GM19467 (cell line): ENCODE results near the gene VTI1A.
"Not testable (repeated sequence)": the region's sequence is repeated elsewhere in the genome, so short reads cannot be mapped to it uniquely, and the experiment has no call there.

Experiments
- ATAC-seq: cut with Tn5 transposase; IDR thresholded peaks from one replicate; pipeline ENCODE4 v1.9.1; 2021; ENCODE audit warnings: mild to moderate bottlenecking, moderate library complexity; ENCODE audit not compliant: unreplicated experiment

Gene VTI1A

DNA sequence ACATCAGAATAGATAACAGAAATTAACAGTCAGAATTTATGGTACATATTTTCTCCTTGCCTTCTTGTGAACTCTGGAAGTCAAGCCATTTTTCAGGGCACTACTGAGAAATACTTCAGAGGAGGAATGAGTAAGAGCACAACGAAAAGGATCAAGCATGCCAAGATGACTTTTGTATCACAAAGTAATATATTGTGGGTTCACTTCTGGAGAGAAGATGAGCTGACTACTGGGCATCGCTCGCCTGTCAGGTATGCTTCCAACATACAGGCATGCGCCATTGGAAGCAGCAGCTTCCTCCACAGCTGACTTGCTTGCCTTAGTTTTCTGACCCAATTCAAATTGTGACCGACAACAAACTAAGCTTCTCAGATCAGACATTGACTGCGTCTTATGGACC is 137.3 kb downstream of the VTI1A start:
- ATAC-seq, result no peak

DNA sequence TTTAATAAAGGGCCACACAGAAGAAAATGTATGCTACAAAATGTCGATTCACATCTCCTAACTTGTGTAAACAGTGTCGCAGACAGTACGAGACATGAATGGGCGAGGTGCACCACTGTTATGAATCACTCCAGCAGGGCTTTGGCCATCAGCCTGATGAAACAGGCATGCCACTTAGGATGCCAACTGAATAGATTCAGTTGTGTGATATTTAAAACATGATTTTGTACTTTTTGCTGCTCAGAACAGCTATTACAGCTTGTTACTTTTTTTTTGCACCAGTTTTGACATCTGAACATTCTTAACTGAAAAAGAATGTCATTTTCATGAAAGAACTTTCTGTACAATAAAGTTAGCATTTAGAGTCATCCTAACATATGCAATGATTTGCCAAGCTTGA is 138.1 kb downstream of the VTI1A start:
- no peak for ATAC-seq

DNA sequence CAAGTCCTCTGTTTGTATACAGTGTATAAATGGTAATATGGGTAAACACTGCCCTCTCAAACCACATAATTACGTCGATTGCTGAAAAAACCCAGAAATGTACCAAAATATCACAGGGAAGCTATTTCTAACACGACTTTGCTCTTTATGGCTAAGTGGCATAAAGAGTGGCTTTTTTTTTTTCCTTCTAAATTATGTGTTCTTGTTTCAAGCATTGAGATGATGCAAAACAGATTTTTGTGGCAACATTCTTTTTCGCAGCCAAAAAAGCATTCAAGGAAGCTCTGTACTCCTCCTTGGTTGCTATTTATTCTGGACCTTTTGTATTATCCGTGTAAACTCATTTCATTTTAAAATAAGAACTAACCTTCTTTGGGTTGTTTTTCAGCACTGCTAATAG is 138.9 kb downstream of the VTI1A start:
- no peak for ATAC-seq

DNA sequence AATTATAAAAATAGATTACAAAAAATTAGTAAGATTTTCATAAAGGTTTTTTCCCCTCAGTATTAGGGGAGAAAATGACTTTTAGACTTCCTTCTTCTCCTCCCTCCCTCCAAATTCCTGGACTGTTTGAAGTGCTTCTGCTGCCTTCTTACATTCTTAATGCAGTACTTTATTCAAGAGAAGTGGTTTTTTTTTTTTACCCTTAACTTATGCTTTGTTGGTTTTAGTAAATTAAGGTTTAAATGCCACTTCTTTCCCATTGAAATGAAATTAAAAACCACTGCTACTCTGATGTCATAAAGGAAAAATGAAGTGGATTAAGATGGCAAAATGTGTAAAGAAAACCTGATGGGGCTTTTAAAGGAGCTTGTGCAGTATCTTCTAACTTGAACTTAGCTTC is 140.7 kb downstream of the VTI1A start:
- ATAC-seq, result no peak

DNA sequence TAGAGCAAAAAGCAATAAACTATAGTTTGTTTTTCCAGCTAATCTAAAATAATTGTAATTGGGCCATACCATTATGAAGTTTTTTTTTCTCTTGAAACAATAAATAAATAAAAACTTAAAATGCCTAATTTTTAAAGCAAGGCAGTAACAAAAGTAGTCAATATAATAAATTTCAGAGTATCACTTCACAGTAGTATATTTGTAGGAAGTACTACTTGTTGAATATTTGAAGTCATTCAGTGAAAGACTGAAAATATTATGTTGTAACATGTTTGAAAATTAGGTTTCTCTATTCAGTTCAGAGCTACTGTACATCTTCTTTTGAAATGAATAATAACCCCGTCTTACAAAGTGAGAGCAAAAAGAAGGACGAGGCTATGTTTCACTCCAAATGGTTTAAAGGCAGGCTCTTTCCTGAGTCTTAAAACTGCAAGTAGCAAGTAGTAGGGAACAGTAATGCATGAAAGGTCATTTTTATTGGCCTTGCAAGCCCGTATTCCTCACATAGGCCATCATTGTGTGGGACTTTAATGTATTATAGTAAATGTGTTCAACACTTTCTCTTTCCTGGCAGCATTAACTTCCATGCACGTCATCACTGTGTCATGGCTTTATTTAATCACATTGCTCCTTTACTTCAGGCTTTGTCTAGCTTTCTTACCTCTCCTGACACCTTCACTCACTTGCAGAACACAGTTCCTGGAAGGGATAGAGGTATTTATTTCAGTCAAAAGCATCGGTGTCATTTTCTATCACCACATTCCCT is 141.4 kb downstream of the VTI1A start:
- no peak for ATAC-seq

DNA sequence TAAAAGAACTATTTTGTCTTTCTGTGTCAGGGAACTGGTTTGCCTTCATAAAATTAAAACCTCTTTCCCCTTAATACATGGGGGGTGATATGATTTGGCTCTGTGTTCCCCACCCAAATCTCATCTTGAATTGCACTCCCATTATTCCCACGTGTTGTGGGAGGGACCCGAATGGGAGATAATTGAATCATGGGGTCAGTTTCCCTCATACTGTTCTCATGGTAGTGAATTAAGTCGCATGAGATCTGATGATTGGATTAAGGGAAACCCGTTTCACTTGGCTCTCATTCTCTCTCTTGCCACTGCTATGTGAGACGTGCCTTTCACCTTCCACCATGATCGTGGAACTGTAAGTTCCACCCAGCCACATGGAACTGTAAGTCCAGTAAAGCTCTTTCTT is 142.1 kb downstream of the VTI1A start:
- no peak for ATAC-seq

DNA sequence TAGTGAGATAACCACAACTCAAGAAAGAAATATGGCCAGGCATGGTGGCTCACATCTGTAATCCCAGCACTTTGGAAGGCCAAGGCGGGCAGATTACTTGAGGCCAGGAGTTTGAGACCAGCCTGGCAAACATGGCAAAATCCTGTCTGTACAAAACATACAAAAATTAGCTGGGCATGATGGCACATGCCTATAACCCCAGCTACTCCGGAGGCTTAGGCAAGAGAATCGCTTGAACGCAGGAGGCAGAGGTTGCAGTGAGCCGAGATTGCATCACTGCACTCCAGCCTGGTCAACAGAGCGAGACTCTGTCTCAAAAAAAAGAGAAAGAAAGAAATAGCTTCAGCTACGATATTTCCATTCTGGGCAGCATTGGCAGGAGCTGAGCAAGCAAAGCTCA is 143.8 kb downstream of the VTI1A start:
- ATAC-seq, result not testable (repeated sequence)

DNA sequence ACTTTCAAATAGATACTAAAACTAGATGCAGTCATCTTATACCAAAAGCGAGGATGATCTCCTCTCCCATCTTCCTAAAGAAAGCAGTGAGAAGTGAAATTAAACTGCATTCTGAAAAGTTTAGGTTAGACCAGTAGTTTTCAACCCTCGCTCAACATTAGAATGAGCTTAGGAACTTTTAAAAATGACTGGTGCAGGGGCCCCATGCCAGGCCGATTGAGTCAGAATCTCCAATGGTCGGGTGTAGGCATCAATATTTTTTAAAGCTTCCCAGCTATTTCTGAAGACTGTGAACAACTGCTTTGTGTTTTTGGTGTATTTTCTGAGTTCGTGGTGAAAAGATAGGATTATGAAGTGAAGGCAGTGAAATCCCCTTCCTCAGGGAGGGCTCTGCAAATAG is 146.0 kb downstream of the VTI1A start:
- no peak for ATAC-seq

DNA sequence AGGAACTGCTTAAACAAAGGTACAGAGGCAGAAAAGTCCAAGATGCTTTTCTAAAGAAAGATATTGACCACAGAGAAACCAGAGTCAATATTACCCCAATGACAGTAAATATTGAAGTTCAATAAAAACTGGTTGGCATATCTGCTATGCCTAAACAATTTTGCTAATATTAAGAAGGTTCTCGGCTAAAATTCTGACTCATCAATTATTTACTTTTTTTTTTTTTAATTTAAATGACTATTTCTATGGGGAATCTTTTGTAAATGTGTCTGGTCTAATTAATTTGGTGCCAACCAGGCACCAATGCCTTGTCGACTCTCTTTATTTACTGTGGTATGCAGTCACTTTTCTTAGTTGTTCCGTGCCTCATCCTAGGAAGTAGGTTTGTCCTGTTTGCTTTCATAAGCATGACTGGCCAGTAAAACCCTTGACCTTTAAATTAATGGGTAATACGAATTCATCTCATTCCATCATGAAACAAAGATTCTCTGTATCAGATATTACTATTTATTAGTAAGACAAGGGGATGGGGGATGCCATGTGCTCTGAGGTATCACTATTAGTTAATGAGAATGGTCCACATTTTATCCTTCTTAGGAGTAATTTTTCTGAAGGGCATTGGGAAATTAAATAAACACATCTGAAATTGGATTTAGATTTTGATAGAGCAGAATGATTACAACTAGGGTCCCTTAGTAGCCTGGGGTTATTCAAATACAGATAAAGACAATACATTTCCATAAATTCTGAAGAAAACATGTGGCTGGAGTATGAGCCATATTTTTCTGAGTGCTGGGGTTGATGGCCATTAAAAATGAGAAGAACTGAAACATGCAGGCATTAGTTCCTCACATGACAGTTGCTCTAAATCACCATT is 154.4 kb downstream of the VTI1A start:
- ATAC-seq, result no peak

DNA sequence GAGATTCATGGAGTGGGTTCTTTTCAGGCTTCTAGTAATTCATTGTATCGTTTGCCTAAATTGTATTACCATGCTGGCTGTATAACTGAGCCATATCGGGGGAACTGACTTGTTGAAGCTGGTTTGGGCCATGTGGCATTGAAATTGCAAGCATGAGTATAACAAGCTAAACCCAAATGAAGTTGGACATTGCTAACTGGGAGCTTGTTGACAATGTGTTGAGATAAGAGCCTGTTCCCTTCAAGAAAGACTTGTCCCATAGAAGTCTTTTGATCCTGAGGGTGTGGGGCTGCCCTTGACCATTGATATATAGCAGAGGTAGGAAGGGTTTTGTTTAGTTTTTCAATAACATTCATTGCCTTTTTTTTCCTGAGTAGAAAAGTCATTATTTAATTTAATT is 156.0 kb downstream of the VTI1A start:
- no peak for ATAC-seq

DNA sequence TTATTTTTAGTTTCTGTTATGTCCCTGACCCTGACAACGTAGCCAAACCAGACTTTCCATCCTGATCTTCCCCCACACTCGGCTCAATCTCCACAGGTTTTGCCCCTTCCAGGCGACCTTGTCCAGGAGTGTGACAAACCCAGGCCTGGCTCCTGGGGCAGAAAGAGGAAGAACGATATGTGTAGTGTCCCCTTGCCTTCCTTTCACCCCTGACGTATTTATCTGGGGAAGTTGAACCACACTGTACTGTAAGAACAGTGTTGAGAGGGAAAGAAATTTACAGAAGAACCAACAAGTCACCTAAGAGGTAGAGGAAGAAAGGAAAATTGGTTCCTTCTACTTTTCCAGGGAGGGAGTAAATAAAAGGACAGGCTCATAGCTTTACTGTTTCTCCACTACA is 158.0 kb downstream of the VTI1A start:
- no peak for ATAC-seq

DNA sequence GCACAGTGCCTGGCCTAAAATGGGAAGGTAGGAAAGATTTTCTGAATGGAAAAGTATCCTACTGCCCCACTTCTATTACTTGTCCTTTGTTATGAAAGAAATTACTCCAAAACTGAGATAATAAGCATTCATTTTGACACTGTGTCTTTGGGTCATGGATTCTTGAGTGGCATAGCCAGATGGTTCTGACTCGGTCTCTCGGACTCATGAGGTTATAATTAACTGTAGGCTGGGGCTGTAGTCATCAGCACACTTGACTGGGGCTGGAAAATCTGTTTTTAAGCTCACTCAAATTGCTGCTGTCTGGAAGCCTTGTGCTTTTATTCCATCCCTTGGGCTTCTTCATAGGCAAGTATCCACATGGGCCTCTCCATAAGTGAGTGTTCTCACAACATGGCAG is 160.5 kb downstream of the VTI1A start:
- ATAC-seq, result no peak

DNA sequence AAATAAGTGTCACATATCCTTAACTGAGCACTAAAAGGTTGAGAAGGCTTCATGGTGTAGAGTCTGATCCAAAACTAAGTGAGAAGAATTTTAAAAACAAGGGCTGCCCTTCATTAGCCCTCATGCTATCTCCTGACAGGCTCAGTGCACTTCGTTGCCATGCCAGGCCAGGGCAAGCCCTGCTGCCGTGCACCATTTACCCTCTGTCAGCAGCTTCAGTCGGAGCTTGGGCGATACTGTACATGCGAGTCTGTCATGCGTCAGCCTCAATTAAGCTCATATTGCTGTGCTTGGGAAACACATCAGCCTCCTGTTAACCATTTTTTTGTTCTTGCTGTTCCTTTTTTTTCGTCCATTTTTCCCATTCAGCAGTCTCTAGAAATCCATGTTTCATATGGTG is 166.6 kb downstream of the VTI1A start:
- ATAC-seq, result no peak

DNA sequence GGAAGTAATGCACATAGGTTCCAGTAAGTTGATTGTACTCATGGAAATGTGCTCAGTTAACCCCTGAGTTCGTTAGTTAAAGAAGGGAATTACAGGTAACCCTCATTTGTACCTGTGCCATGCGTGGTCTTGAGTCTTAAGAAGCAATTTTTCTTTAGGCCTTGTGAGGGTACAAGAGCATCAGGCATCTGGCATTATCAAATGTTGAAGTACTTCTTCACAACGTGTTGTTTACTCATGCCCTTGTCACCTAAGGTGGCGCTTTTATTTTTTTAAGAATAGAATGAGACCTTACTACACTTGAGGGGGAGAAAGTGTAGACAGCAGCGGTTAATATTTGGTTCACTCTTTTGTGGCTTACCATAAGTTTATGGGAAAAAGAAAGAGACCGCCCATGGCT is 167.1 kb downstream of the VTI1A start:
- no peak for ATAC-seq

DNA sequence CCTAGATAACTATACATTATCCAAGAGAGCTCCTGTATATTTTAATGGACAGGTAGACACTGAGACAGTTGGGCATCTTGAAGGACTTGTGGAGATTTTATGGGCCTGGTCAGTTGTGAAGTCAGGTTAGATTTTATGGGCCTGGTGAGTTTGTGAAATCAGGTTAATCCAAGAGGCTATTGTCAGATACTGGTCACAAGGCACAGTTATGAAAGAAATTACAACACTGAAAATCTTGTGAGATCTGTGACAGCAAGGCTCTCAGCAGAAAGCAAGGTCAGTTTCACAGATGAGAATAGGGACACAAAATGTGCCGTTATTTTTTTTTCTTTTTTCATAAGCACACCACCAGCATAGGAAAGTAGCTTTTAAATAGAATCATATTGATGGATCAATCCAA is 167.6 kb downstream of the VTI1A start:
- no peak for ATAC-seq

DNA sequence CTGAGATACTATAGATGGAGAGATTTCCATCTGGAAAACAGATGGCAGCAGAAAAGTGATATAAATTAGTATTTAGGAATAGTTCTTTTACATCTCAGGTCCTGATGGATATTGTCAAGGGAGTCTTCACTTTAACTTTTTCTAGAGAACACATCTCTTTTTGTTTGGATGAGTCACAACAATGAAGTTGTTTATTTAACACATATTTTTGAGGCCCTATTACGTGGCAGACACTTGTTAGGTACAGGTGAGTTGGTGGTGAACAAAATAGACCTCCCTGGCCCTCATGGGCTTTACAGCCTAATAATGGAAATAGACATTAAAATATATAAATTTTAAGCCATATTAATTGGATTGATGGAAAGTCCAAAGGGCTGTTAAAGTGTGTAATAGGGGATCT is 168.3 kb downstream of the VTI1A start:
- no peak for ATAC-seq

DNA sequence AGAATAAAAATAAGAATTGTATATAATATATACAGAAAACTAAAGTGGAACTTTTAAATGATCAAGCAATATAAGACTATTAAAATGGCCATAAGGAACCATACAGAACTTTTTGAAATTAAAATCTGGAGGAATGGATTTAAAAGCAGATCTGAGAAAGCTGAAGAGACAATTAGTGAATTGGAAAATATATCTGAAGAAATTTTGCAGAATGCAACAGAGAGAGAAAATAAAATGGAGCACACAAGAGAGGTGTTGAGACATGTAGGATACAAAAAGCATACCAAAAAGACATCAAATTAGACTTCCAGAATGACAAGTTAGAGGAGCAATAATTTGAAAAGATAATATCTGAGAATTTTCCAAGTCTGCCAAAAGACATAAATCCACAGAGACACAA is 169.6 kb downstream of the VTI1A start:
- ATAC-seq, result no peak

DNA sequence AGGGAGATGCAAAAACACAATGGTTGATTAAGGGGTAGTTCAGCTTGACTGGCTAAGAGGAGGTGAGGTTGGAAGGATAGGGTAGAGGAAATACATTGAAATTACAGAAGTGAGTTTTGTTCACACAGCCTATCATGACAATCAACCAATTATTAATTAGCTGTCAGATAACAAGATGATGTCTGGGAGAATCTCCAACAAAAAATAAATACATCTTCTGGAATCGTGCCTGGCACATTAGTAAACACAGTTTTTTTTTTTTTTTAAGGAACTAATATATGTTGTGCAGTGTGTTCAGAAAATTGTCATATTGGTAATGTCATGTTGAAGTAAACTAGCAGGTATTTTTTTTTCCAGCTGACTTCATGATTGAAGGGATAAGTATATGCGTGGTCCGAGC is 171.8 kb downstream of the VTI1A start:
- ATAC-seq, result no peak

DNA sequence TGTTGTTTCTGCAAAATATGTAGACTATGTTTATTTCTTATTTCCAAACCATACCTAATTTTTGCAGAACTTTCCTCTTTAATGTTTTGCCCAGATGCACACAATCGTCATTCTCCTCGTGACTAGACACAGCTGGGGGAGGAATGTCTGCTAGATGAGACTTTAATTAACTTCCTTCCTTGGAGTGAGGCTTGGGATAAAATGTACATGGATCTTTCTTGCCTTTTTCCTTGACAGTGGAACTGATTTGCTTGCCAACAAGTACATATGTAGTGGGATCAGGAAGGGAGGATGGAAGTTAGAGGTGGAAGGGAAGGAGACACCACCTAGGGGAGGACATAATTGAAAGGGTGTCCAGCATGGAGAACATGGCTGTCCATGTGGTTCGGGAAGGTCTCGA is 172.5 kb downstream of the VTI1A start:
- no peak for ATAC-seq

DNA sequence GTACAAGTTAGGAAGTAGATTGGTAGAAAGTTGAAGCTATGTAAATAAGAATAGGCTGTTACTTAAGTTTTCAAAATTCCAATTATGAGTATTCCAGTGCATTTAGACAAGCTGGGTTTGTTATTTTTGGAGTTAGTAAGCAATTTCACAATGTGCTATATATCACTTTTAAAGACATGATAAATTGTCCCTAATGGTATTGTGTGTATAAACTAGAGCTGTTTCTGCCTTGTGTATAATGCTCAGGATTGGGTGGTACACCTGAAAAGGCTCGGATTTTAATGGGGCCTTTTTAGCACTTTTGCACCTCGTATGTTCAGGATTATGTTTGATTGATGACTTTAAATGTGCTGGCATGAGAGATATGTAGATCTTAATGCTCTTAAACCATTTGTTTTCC is 175.8 kb downstream of the VTI1A start:
- no peak for ATAC-seq

DNA sequence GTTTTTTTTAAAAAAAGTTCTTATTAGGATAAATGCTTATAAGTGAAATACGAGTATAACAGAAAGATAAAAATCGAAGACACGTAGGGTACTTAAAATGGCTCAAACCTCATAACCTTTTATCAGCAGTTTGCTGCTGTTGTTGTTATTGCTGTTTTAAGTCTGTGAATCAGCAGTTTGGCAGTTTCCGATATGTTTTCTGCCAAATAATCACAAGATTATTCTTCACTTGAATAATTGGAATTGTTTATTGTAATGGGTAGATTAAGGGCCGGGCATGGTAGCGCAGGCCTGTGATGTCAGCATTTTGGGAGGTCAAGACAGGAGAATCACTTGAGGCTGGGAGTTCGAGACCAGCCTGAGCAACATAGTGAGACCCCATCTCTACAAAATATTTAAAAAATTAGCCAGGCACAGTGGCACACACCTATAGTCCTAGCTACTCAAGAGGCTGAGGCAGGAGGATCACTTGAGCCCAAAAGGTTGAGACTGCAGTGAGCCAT is 177.6 kb downstream of the VTI1A start:
- ATAC-seq, result no peak

DNA sequence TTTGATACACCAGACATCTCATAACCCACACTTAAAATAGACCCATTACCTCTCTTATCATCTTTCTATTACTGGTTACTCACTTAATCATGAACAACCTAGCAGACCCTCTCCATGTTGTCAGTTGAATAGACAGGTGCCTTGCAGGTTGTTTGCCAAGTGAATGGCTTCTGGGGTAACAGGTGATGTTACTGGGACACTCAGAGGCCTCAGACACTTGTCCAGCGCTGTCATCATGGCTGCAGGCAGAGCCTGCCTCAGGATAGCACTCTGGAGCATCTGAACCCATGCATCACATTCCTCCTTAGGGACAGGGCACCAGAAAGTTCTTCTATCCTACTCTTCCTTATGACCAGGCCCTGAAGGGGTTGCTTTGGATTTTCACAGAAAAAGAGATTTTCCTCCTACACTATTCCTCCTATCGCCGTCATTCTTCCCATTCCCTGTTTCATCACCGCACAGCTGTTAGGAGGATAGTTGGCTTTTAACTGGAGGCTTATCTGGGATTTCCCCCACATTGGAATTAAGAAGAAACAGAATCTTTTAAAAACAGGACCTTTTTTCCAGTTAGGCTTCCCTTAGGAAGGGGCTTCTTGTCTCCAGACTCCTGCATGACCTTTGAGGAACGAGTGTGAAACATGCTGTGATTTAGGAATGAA is 182.1 kb downstream of the VTI1A start:
- no peak for ATAC-seq
